IMR-90 (cell line): ENCODE data around the gene DPYD. TPM values are rescaled to one million over a fixed set of nuclear protein-coding genes. Genes with fewer than 3 reads are reported as not detected.

Source experiments
- ATAC-seq: fragments of 200-7000 bp; cut with Tn5 transposase; 2 replicates; pipeline ENCODE4 v1.9.1; 2020; ENCODE audit warnings: low read depth, mild to moderate bottlenecking, moderate library complexity
- BruUV-seq: library from RNA; stranded (reverse); fragments of 400-500 nt; replicated peaks from 2 replicates; lab custom pipeline; 2021; lab: Mats Ljungman, UMichigan
- CTCF ChIA-PET: fragments of 300-600 bp; formaldehyde crosslinking; extraction: SDS; loops from one replicate; lab custom pipeline; 2021; ENCODE audit warnings: antibody characterized with exemption; lab: Yijun Ruan, JAX
- POLR2A ChIA-PET: fragments of 300-600 bp; sonication (Branson Sonifier 250); formaldehyde crosslinking; loops from one replicate; lab custom pipeline; 2022; ENCODE audit warnings: antibody characterized with exemption; ENCODE audit not compliant: unreplicated experiment; lab: Charles Lee
- DNase-seq: peaks from one replicate; pipeline ENCODE4 v3.0.0; 2013
- H2AFZ ChIP-seq: replicated peaks from 2 replicates; pipeline ENCODE3; 2013; ENCODE audit warnings: low read length, mild to moderate bottlenecking; ENCODE audit not compliant: poor library complexity
- H2AK5ac ChIP-seq: 2 replicates; pipeline ENCODE4 v1.6.1; 2013; ENCODE audit warnings: low read depth, low read length, inconsistent platforms
- H2AK9ac ChIP-seq: replicated peaks from 2 replicates; pipeline ENCODE3; 2013; ENCODE audit warnings: mild to moderate bottlenecking, low read depth, low read length, moderate library complexity; ENCODE audit not compliant: poor library complexity
- H2BK120ac ChIP-seq: 2 replicates; pipeline ENCODE4 v1.6.1; 2013; ENCODE audit warnings: low read depth, low read length, inconsistent platforms
- H2BK15ac ChIP-seq: 3 replicates; pipeline ENCODE4 v1.6.1; 2013; ENCODE audit warnings: low read depth, low read length, inconsistent platforms
- H2BK20ac ChIP-seq: 2 replicates; pipeline ENCODE4 v1.6.1; 2013; ENCODE audit warnings: low read depth, mild to moderate bottlenecking, inconsistent platforms, low read length, moderate library complexity
- H2BK5ac ChIP-seq: 2 replicates; pipeline ENCODE4 v1.6.1; 2013; ENCODE audit warnings: mild to moderate bottlenecking, low read depth, low read length, inconsistent platforms; ENCODE audit not compliant: poor library complexity, severe bottlenecking
- H3K14ac ChIP-seq: replicated peaks from 2 replicates; pipeline ENCODE4 v1.6.1; 2013; ENCODE audit warnings: low read depth, low read length, inconsistent platforms
- H3K18ac ChIP-seq: 2 replicates; pipeline ENCODE4 v1.6.1; 2013; ENCODE audit warnings: low read depth, low read length, control low read depth
- H3K23ac ChIP-seq: 2 replicates; pipeline ENCODE4 v1.6.1; 2013; ENCODE audit warnings: low read depth, low read length, inconsistent platforms
- H3K27ac ChIP-seq: 2 replicates; pipeline ENCODE4 v1.5.1; 2013; ENCODE audit warnings: mild to moderate bottlenecking, control low read depth, low read length; ENCODE audit not compliant: insufficient read depth
- H3K27me3 ChIP-seq: 2 replicates; pipeline ENCODE4 v1.6.1; 2013; ENCODE audit warnings: low read length; ENCODE audit not compliant: control insufficient read depth, insufficient read depth
- H3K36me3 ChIP-seq: 2 replicates; pipeline ENCODE4 v1.6.1; 2013; ENCODE audit warnings: low read length, mixed read lengths; ENCODE audit not compliant: control insufficient read depth, insufficient read depth
- H3K4ac ChIP-seq: 2 replicates; pipeline ENCODE4 v1.6.1; 2013; ENCODE audit warnings: low read depth, low read length, inconsistent platforms
- H3K4me1 ChIP-seq: 2 replicates; pipeline ENCODE4 v1.6.1; 2013; ENCODE audit warnings: low read length, mixed read lengths; ENCODE audit not compliant: control insufficient read depth, insufficient read depth
- H3K4me2 ChIP-seq: 2 replicates; pipeline ENCODE4 v1.6.1; 2013; ENCODE audit warnings: low read depth, mild to moderate bottlenecking, control low read depth, low read length, moderate library complexity
- H3K4me3 ChIP-seq: 2 replicates; pipeline ENCODE4 v1.5.1; 2013; ENCODE audit warnings: low read depth, mild to moderate bottlenecking, control low read depth, low read length, moderate library complexity; ENCODE audit not compliant: insufficient read depth
- H3K56ac ChIP-seq: 2 replicates; pipeline ENCODE4 v1.6.1; 2013; ENCODE audit warnings: low read length, inconsistent platforms; ENCODE audit not compliant: insufficient read depth; ENCODE audit errors: extremely low read depth
- H3K79me1 ChIP-seq, 2 experiments: 2 replicates each; pipeline ENCODE4 v1.6.1; 2013; ENCODE audit warnings: low read length in 2 of 2, inconsistent platforms in 1 of 2, low read depth in 1 of 2
- H3K9ac ChIP-seq: 2 replicates; pipeline ENCODE4 v1.6.1; 2013; ENCODE audit warnings: low read depth, low read length, control low read depth
- H3K9me1 ChIP-seq: 2 replicates; pipeline ENCODE4 v1.6.1; 2013; ENCODE audit warnings: low read length, inconsistent platforms; ENCODE audit not compliant: insufficient read depth
- H3K9me3 ChIP-seq: 2 replicates; pipeline ENCODE4 v1.6.1; 2013; ENCODE audit warnings: low read length; ENCODE audit not compliant: control insufficient read depth, insufficient read depth
- H4K20me1 ChIP-seq: 2 replicates; pipeline ENCODE4 v1.6.1; 2013; ENCODE audit warnings: low read length, inconsistent platforms; ENCODE audit not compliant: insufficient read depth
- H4K5ac ChIP-seq: 2 replicates; pipeline ENCODE4 v1.6.1; 2013; ENCODE audit warnings: mild to moderate bottlenecking, low read depth, low read length, control low read depth
- H4K8ac ChIP-seq, 2 experiments: 2 replicates each; pipeline ENCODE4 v1.6.1; 2013; ENCODE audit warnings: low read depth in 2 of 2, low read length in 2 of 2, control low read depth in 1 of 2, inconsistent platforms in 1 of 2
- H4K91ac ChIP-seq: 2 replicates; pipeline ENCODE4 v1.6.1; 2013; ENCODE audit warnings: low read depth, low read length, inconsistent platforms; ENCODE audit not compliant: insufficient read depth
- BHLHE40 ChIP-seq: fragments of 150-350 bp; IDR thresholded peaks from 2 replicates; pipeline ENCODE4 v1.6.1; 2016; ENCODE audit warnings: mild to moderate bottlenecking, low read depth, low read length
- CEBPB ChIP-seq: IDR thresholded peaks from 2 replicates; pipeline ENCODE4 v1.6.1; 2012; ENCODE audit warnings: low read depth, low read length, improper control_type of control experiment
- CHD1 ChIP-seq: IDR thresholded peaks from 2 replicates; pipeline ENCODE4 v1.6.1; 2012; ENCODE audit warnings: low read depth, low read length, improper control_type of control experiment
- ELK1 ChIP-seq: fragments of 150-350 bp; IDR thresholded peaks from 2 replicates; pipeline ENCODE4 v1.6.1; 2016; ENCODE audit warnings: low read depth, mild to moderate bottlenecking, low read length, moderate library complexity, borderline replicate concordance
- FOS ChIP-seq: fragments of 150-350 bp; IDR thresholded peaks from 2 replicates; pipeline ENCODE4 v1.6.1; 2016; ENCODE audit warnings: low read depth, low read length
- MAFK ChIP-seq: IDR thresholded peaks from 2 replicates; pipeline ENCODE4 v1.6.1; 2012; ENCODE audit warnings: low read depth, low read length, improper control_type of control experiment
- MXI1 ChIP-seq: IDR thresholded peaks from 2 replicates; pipeline ENCODE4 v1.6.1; 2012; ENCODE audit warnings: low read depth, mild to moderate bottlenecking, low read length, moderate library complexity, borderline replicate concordance
- NFE2L2 ChIP-seq: fragments of 150-350 bp; IDR thresholded peaks from 2 replicates; pipeline ENCODE4 v1.6.1; 2016; ENCODE audit warnings: low read depth, mild to moderate bottlenecking, low read length
- POLR2A ChIP-seq: IDR thresholded peaks from 2 replicates; pipeline ENCODE4 v1.6.1; 2012; ENCODE audit warnings: mild to moderate bottlenecking, low read depth, low read length
- RAD21 ChIP-seq: IDR thresholded peaks from 2 replicates; pipeline ENCODE4 v1.6.1; 2012; ENCODE audit warnings: low read length, improper control_type of control experiment
- RCOR1 ChIP-seq: IDR thresholded peaks from 2 replicates; pipeline ENCODE4 v1.6.1; 2012; ENCODE audit warnings: mild to moderate bottlenecking, low read length, improper control_type of control experiment; ENCODE audit not compliant: insufficient replicate concordance
- RFX5 ChIP-seq: IDR thresholded peaks from 2 replicates; pipeline ENCODE4 v1.8.0; 2012; ENCODE audit warnings: low read depth, mild to moderate bottlenecking, low read length, moderate library complexity
- USF2 ChIP-seq: fragments of 150-350 bp; IDR thresholded peaks from 2 replicates; pipeline ENCODE4 v1.6.1; 2017; ENCODE audit warnings: mild to moderate bottlenecking, antibody characterized with exemption, low read length, low read depth
- WGBS, 2 experiments: methylation state at CpG; one replicate each; pipeline versions ENCODE4 v1.1.5 to v1.1.7; 2013; ENCODE audit warnings: missing lambda C conversion rate in 2 of 2; ENCODE audit not compliant: insufficient read length in 1 of 2; ENCODE audit errors: extremely low coverage in 2 of 2; 5-methylcytosine and 5-hydroxymethylcytosine counted together
- dilution Hi-C: fragments of 300-500 bp; cut with HindIII; formaldehyde crosslinking; loops from one replicate; pipeline ENCODE4 v1.14.3; 2018; ENCODE audit warnings: low sequenced_read_pairs; ENCODE audit not compliant: unreplicated experiment
- in situ Hi-C: fragments of 300-500 bp; cut with MboI; formaldehyde crosslinking; loops from 3 replicates; pipeline ENCODE4 v1.14.3; 2019; ENCODE audit warnings: low sequenced_read_pairs, inconsistent platforms, mixed read lengths
- intact Hi-C: fragments of 100-400 bp; cut with micrococcal nuclease; formaldehyde crosslinking; loops from 2 replicates; pipeline ENCODE4 v1.10.0; 2022
- polyA plus RNA-seq, 3 experiments: library from polyadenylated mRNA; depleted of rRNA; stranded (reverse); fragments of >200 nt; gene quantifications; 2 replicates each; pipeline ENCODE4 v1.2.3, GENCODE V29; 2012; ENCODE audit warnings: low replicate concordance in 1 of 3
- total RNA-seq: library from RNA; depleted of rRNA; stranded (reverse); fragments of >200 nt; gene quantifications from 2 replicates; pipeline ENCODE4 v1.2.3, GENCODE V29; 2012

The DPYD gene
- total and polyA plus RNA-seq, 2 of the 4 experiments (the other 2 are of a cell fraction): 9.3 to 47.3 TPM

DNA sequence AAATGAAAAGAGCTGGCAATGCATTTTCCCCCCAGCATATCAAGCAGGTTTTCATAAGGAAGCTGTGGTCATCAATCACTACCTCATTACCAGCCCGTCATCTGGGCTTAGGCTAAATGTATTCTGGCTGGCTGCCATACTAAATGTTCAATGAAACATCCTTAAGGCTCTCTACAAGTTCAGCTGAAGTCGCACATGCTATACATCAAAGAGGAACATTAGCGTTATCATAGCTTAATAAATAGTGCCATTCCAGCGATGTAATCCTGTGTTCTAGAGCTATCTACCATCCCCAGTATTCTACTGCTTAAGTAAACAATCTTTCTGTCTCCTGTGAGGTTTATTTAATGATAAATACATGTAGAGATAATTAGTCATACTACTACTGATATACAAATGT lies 288.8 kb downstream of the DPYD start:
- H3K9ac ChIP-seq: no peak overlapping the region
- no peak overlapping the region for H3K23ac ChIP-seq
- peaks cover 3% of the 10 kb centered on the region; the same call in 1 of the 2 replicates for H3K9me1 ChIP-seq
- no peak overlapping the region for H2AK9ac ChIP-seq
- CTCF ChIA-PET: no interaction called here
- H2AFZ ChIP-seq: no peak overlapping the region
- ATAC-seq (peak; percentile 57), DNase-seq (peak; percentile 60)
- intact Hi-C loops: no loop called here
- H2BK20ac ChIP-seq: no peak overlapping the region
- H2BK5ac ChIP-seq: no peak overlapping the region
- no peaks in the 10 kb centered on the region for H3K27me3 ChIP-seq
- BruUV-seq: no TSS peak
- H4K5ac ChIP-seq: no peak overlapping the region
- POLR2A ChIA-PET: no interaction called here
- H3K56ac ChIP-seq: no peak overlapping the region
- H4K91ac ChIP-seq: no peak overlapping the region
- no peak overlapping the region for H3K4ac ChIP-seq
- H2BK120ac ChIP-seq: no peak overlapping the region
- WGBS, 2 experiments: no CpG with 5 or more reads among the region's 4 CpGs
- in situ Hi-C loops: no loop called here
- H3K4me3 ChIP-seq: no peak overlapping the region
- no peaks in the 10 kb centered on the region for H3K9me3 ChIP-seq
- H3K36me3 ChIP-seq: no peaks in the 10 kb centered on the region
- peak overlapping the region; percentile 75; the same call in 1 of the 2 replicates for H3K4me2 ChIP-seq
- H4K8ac ChIP-seq: no peak overlapping the region
- no peak overlapping the region for H3K18ac ChIP-seq
- H3K79me1 ChIP-seq: no peaks in the 10 kb centered on the region
- dilution Hi-C loops: no loop called here
- TF ChIP-seq MXI1: no peak
- no peak for TF ChIP-seq RFX5
- no peak for TF ChIP-seq CHD1
- TF ChIP-seq BHLHE40: no peak
- TF ChIP-seq USF2: no peak
- no peak for TF ChIP-seq RCOR1
- no peak for TF ChIP-seq RAD21
- no peak for TF ChIP-seq MAFK
- TF ChIP-seq POLR2A: no peak
- TF ChIP-seq ELK1: no peak
- no peak for TF ChIP-seq CEBPB
- TF ChIP-seq NFE2L2: no peak
- TF ChIP-seq FOS: no peak
- H2BK15ac ChIP-seq: no peak overlapping the region
- no peak overlapping the region for H3K27ac ChIP-seq
- no peaks in the 10 kb centered on the region for H4K20me1 ChIP-seq
- H3K4me1 ChIP-seq: peaks cover 3% of the 10 kb centered on the region; the same call in 1 of the 2 replicates
- H2AK5ac ChIP-seq: no peak overlapping the region
- H3K14ac ChIP-seq: no peak overlapping the region
